LNCaP clone FGC (cell line): Measurements from ENCODE around the gene SP2.

ENCODE experiments used
- DNase-seq: peaks from one replicate; pipeline ENCODE4 v3.0.0-alpha.2; 2011; ENCODE audit warnings: low read depth
- H3K4me3 ChIP-seq: 2 replicates; pipeline ENCODE4 v1.5.1; 2011; ENCODE audit warnings: mild to moderate bottlenecking, low read depth, low read length, control low read depth
- TF ChIP-seq, protein P1 (sequence below): IDR thresholded peaks from 2 replicates; pipeline ENCODE4 v1.5.1; 2012; ENCODE audit warnings: mild to moderate bottlenecking; ENCODE audit not compliant: control insufficient read depth, insufficient read depth; ENCODE audit errors: extremely low read depth

Gene SP2

DNA sequence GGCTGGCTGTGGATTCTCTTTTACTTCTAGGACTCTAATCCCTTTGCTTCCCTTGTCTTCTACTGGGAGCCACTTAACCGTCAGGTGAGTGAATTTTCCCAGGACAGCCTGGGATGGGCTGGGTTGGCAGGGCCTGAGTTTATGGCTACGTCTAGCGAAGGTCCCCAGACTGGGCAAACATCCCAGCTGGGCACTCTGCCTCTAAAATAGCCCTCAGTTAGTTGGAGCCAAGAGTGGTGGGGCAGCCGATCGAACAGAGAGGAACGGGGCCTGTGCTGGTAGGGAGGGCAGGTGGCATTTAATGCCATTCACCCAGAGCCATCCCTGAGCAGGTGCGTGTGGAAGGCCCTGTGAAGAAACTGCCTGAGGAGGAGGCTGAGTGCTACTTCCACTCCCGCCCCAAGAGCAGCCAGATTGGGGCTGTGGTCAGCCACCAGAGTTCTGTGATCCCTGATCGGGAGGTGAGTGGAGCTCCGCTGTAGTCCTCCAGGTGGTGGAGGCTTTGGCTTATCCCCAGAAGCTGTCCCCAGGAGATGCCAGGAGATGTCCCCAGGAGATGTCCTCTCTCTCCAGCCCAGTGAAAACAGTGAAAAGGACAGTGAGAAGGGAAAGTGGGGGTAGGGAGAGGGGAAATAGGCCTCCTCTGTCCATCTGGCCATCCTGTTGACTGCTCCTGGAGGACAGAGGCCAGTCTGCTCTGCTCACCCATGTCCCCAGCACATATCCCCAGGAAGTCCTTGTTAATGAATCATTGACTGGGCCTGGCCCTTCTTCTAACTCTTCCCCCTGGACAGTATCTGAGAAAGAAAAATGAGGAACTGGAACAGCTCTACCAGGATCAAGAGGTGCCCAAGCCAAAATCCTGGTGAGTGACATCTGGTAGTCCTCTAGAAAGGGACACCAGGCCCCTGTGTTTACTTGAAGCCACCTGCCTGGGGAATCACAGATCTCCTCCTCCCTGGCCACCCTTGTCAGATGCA is 49.8 kb downstream of the SP2 start:
- DNase-seq, result no peak
- TF ChIP-seq, protein P1, sequence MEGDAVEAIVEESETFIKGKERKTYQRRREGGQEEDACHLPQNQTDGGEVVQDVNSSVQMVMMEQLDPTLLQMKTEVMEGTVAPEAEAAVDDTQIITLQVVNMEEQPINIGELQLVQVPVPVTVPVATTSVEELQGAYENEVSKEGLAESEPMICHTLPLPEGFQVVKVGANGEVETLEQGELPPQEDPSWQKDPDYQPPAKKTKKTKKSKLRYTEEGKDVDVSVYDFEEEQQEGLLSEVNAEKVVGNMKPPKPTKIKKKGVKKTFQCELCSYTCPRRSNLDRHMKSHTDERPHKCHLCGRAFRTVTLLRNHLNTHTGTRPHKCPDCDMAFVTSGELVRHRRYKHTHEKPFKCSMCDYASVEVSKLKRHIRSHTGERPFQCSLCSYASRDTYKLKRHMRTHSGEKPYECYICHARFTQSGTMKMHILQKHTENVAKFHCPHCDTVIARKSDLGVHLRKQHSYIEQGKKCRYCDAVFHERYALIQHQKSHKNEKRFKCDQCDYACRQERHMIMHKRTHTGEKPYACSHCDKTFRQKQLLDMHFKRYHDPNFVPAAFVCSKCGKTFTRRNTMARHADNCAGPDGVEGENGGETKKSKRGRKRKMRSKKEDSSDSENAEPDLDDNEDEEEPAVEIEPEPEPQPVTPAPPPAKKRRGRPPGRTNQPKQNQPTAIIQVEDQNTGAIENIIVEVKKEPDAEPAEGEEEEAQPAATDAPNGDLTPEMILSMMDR, result no peak
- H3K4me3 ChIP-seq, result no peak overlapping the region

DNA sequence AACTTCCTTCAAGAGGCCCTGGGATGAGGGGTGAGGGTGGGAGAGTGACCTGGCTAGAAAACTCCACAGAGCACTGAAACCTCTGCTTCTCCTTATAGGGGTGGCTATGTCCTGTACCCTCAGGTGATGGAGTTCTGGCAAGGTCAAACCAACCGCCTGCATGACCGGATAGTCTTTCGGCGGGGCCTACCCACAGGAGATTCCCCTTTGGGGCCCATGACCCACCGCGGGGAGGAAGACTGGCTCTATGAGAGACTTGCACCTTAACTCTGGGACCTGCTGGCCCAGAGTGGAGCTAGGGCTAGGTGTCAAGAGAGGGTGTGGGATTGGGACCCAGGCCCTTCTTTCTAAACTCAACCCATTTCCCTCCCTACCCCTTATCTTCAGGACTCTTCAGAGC is 50.5 kb downstream of the SP2 start:
- no peak overlapping the region for H3K4me3 ChIP-seq
- TF ChIP-seq, protein P1, result no peak
- no peak for DNase-seq

DNA sequence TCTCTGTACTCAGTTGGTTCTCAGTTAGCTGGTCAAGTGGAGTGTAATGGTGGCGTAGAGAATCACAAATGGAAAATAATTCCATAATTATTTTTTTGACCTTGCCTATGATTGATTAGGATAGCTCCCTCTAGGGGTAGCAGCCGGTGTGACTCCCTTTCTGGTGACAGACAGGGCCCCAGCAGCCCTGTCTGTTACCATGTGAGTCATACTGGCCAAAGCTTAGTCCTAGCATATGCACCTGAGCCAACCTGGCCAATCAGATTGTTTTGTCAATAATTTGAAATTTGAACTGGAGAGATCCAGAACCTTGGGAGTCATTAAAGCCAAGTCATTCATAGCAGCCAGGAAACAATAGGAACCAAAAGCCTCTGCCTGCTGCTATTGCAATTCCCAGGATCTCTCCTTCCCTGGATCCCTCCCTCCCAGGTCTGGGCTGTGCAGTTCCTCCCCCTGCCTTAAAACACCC is 50.9 kb downstream of the SP2 start:
- peak; percentile 96 for DNase-seq
- TF ChIP-seq, protein P1, result peak; percentile 71
- no peak overlapping the region for H3K4me3 ChIP-seq

DNA sequence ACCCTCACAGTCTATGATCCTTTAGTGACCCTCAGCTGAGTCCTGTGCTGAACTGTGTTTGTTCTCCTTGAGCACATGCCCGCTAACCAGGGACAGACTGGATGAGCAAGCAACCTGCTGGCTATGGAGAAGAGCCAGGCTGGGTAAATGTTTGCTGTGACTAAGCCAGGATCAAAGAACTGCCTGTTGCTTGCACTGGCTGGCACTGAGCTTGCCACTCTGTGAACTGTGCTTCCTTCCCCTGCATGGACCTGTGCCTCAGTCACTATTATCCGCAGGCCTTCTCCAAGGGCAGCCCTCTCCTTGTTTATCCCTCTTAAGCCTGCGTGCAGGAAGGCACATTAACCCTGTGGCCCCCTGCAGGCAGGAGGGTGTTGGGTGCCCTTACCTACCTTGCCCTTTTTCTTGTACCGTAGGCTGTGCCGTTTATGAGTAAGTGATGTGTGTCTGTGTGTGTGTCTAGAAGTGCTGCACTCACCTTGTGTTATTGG is 52.7 kb downstream of the SP2 start:
- H3K4me3 ChIP-seq, result peak overlapping the region; percentile 38; the same call in 1 of the 2 replicates
- DNase-seq, result peak; percentile 97
- TF ChIP-seq, protein P1, result 0 out of 2 replicates have a peak, but pooled peaks have one; percentile 19

DNA sequence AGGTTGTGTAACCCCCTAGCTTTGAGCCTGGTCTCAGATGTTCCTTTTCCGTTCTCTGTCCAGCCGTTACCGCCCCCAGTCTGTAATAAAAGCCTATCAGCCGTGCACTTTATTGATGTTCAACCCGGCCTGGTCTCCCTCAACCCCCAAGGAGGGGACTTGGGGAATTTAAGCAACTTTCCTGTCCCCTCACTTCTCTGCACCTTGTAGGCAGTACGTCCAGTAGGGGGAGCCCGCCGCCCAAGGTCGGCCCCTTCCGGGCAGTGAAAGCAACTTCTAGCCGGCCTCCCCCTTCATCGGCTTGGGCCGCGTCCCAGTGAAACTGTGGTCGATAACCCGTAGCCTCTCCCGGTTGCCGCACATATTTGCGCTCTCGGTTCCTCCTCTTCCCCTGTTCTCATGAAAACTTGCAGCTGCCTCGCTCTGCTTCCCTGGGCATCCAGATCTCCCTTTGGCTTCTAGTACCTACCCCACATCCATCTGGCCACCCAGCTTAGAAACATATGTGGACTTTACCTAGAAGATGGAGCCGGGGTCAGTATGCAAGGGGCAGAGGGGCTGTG is 53.2 kb downstream of the SP2 start:
- DNase-seq, result no peak
- TF ChIP-seq, protein P1, result peak; percentile 85
- H3K4me3 ChIP-seq, result peak overlapping the region; percentile 38

DNA sequence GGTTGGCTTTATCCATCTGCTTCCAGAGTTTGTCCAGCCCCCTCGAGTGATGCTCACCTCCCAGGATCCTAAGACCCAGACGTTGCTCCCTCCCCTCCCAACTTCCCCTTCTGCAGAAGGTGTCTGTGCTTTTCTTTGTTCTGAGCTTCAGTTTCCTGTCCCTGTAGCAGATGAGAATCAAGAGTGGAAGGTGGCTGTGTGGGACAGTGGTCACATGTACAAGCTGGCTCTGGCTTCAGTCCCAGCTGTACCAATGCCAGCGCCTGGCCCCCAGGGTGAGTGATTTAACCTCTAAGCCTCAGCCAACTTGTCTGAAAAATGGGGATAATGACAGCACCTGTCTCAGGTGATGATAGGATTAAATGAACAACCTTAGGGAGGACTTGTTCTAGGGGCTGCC is 53.9 kb downstream of the SP2 start:
- H3K4me3 ChIP-seq, result peak overlapping the region; percentile 38
- TF ChIP-seq, protein P1, result no peak
- DNase-seq, result no peak
